ENCODE results near the gene NFASC.

Gene NFASC

DNA sequence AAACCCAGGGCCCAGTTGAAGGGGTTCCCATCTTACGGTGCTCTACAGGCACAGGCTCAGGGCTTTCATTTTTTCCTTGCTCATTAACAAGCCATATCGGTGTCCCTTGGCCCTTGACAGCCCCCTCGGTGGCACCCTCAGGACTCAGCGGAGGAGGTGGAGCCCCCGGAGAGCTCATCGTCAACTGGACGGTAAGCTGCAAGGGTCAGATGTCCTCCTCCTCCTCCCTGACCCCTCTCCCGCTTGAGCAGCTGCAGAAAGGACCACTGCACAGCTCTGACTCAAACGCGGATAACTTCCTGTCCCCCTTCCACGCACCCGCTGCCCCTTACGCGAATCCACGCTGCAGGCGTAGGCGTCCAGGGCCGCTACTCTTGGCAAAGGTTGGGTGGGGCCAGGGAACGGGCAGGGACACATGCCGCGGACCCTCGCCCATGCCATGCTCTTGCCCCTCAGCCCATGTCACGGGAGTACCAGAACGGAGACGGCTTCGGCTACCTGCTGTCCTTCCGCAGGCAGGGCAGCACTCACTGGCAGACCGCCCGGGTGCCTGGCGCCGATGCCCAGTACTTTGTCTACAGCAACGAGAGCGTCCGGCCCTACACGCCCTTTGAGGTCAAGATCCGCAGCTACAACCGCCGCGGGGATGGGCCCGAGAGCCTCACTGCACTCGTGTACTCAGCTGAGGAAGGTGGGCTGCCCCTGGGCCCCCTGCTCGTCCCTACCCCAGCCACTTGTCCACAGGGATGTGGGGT is 198.9 kb downstream of the NFASC start:
- DNase-seq = no peak

DNA sequence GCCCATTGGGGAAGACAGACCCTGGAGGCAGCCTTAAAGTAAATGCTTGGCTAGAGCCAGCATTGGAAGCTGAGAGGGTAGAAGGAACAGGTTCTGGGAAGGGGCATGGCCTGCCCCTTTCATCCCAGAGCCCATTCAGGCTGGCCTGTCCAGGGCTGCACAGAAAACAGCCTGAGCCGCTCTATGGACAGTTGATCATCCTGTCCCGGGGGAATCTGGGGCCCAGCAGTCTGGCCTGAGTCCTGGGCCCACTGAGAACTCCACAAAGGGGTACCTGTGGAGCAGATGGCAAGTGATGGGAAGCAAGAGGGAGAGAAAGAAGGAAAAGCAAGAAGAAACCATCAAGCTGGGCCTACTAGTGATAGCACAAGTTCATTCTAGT is 200.4 kb downstream of the NFASC start:
- DNase-seq = no peak

DNA sequence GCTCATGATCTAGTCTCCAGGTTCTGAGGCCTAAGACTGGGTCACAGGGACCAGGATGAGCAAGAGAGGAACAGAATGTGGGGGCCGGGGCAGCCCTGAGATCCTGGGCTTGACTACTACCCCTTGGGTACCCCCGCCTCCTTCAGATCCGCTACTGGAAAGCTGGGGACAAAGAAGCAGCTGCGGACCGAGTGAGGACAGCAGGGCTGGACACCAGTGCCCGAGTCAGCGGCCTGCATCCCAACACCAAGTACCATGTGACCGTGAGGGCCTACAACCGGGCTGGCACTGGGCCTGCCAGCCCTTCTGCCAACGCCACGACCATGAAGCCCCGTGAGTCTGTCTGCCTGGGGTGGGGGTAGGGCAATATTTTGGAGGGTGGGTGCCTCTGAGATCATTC is 201.1 kb downstream of the NFASC start:
- no peak for DNase-seq

DNA sequence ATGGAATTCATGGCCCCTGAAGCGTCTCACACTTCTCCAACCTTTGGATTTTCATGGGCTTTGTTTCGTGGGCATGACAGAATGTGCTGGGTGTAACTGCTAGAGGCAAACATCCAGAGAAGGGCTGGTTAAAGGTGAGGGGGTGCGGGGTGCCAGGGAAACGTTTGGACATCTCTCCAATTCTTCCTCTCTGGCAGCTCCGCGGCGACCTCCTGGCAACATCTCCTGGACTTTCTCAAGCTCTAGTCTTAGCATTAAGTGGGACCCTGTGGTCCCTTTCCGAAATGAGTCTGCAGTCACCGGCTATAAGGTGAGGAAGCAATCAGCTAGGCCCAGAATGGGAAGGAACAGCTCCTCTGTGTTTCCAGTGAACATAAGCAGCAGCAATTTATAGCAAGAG is 201.6 kb downstream of the NFASC start:
- no peak for DNase-seq

All from NK-92 treated with Interleukin-12 subunit alpha and Interleukin-12 subunit beta, amount 100 ng/mL, for 24 hours (cell line).